ENCODE data around the gene SERPINA12. TPM values are rescaled to one million over a fixed set of nuclear protein-coding genes. Genes with fewer than 3 reads are reported as not detected.

Gene SERPINA12
- total and polyA plus RNA-seq, 4 donors: 0.28 TPM; not detected in 3

- peak overlapping the region; percentile 38 to 73 for H3K27ac ChIP-seq (ENCODE audit: low read depth in 1 of 2, low read length in 2 of 2)
- no peak for DNase-seq (ENCODE audit: low spot score)
- no peak overlapping the region for H3K9ac ChIP-seq (ENCODE audit: low read depth in 1 of 2, low read length in 2 of 2)
- H3K27me3 ChIP-seq (ENCODE audit: control insufficient read depth in 4 of 4, insufficient read depth in 4 of 4, low read length in 3 of 4): no peaks in the 10 kb centered on the region
- WGBS: 19% methylated on average over 2 of the region's 2 CpGs
- no peak overlapping the region for H3K4me3 ChIP-seq (ENCODE audit: low read depth in 1 of 3, low read length in 3 of 3)
- peaks cover 4 to 21% (median 11%) of the 10 kb centered on the region in 4 donors for H3K4me1 ChIP-seq (ENCODE audit: control insufficient read depth in 4 of 4, insufficient read depth in 4 of 4, low read length in 3 of 4)
- peaks cover 0 to 8% (median 0%) of the 10 kb centered on the region in 4 donors for H3K9me3 ChIP-seq (ENCODE audit: control insufficient read depth in 4 of 4, low read length in 3 of 4)
- H3K36me3 ChIP-seq (ENCODE audit: control insufficient read depth in 4 of 4, insufficient read depth in 3 of 4, low read depth in 1 of 4, low read length in 3 of 4): no peaks in the 10 kb centered on the region
- TF ChIP-seq HNF4A (conservative IDR thresholded peaks at IDR 0.05): peak in 1 of 2 donors; percentile 63
- no peak for TF ChIP-seq SP1 (IDR thresholded peaks at IDR 0.05)
- peak in 1 of 2 donors; percentile 10 for TF ChIP-seq RXRA (IDR thresholded peaks at IDR 0.05)
- TF ChIP-seq REST (IDR thresholded peaks at IDR 0.05): no peak
These were observed 28.5 kb downstream of the SERPINA12 start for GRCh38 chr14:94480809-94481208.

- H3K4me1 ChIP-seq (ENCODE audit: control insufficient read depth in 4 of 4, insufficient read depth in 4 of 4, low read length in 3 of 4): peaks cover 4 to 20% (median 7%) of the 10 kb centered on the region in 4 donors
These were observed 30.8 kb downstream of the SERPINA12 start for GRCh38 chr14:94478420-94478819.

More at GRCh38 chr14:94478420-94478819, 30.8 kb downstream of the SERPINA12 start:
- Histone ChIP-seq H3K4me3 (ENCODE audit: low read depth in 1 of 3, low read length in 3 of 3) (no peak overlapping the region), H3K36me3 (ENCODE audit: control insufficient read depth in 4 of 4, insufficient read depth in 3 of 4, low read depth in 1 of 4, low read length in 3 of 4) (no peaks in the 10 kb centered on the region), H3K27me3 (ENCODE audit: control insufficient read depth in 4 of 4, insufficient read depth in 4 of 4, low read length in 3 of 4) (no peaks in the 10 kb centered on the region), H3K9ac (ENCODE audit: low read depth in 1 of 2, low read length in 2 of 2) (no peak overlapping the region), H3K9me3 (ENCODE audit: control insufficient read depth in 4 of 4, low read length in 3 of 4) (peaks cover 0 to 8% (median 0%) of the 10 kb centered on the region in 4 donors), H3K27ac (ENCODE audit: low read depth in 1 of 2, low read length in 2 of 2) (no peak overlapping the region)
- no peak for DNase-seq (ENCODE audit: low spot score)
- TF ChIP-seq CTCF (IDR thresholded peaks at IDR 0.05; ENCODE audit: low read depth, low read length, missing input control) (no peak), FOXA1 (IDR thresholded peaks at IDR 0.05) (no peak), SP1 (IDR thresholded peaks at IDR 0.05) (no peak), ATF3 (IDR thresholded peaks at IDR 0.05) (no peak), HNF4A (conservative IDR thresholded peaks at IDR 0.05) (no peak), HNF4G (IDR thresholded peaks at IDR 0.05) (no peak), GABPA (IDR thresholded peaks at IDR 0.05 in 1 of 2, conservative IDR thresholded peaks at IDR 0.05 in 1 of 2) (no peak), RXRA (IDR thresholded peaks at IDR 0.05) (no peak)
